HEK293 (cell line): ENCODE results near the gene PROB1.

Experiments used
- HOXA7 ChIP-seq: sonication (generic); formaldehyde crosslinking; IDR thresholded peaks from 2 replicates; pipeline ENCODE4 v1.8.1; 2022; ENCODE audit warnings: missing genetic modification reagents, borderline replicate concordance
- OSR2 ChIP-seq: fragments of 450-650 bp; formaldehyde crosslinking; IDR thresholded peaks from 2 replicates; pipeline ENCODE4 v1.5.1; 2016; ENCODE audit warnings: missing biosample characterization, missing genetic modification characterization
- OVOL3 ChIP-seq: fragments of 450-650 bp; formaldehyde crosslinking; IDR thresholded peaks from 2 replicates; pipeline ENCODE4 v1.5.1; 2016; ENCODE audit warnings: missing biosample characterization, missing genetic modification characterization
- ZBTB20 ChIP-seq: fragments of 450-650 bp; formaldehyde crosslinking; IDR thresholded peaks from 2 replicates; pipeline ENCODE4 v1.5.1; 2016; ENCODE audit warnings: missing biosample characterization, missing genetic modification characterization
- ZFP37 ChIP-seq: fragments of 450-650 bp; formaldehyde crosslinking; IDR thresholded peaks from 2 replicates; pipeline ENCODE4 v1.5.1; 2016; ENCODE audit warnings: missing biosample characterization, missing genetic modification characterization
- ZNF2 ChIP-seq: fragments of 450-650 bp; formaldehyde crosslinking; IDR thresholded peaks from 2 replicates; pipeline ENCODE4 v1.5.1; 2016; ENCODE audit warnings: missing biosample characterization, missing genetic modification characterization
- ZNF223 ChIP-seq: fragments of 450-650 bp; formaldehyde crosslinking; IDR thresholded peaks from 2 replicates; pipeline ENCODE4 v1.5.1; 2016; ENCODE audit warnings: missing biosample characterization, missing genetic modification characterization
- ZNF239 ChIP-seq: fragments of 450-650 bp; formaldehyde crosslinking; IDR thresholded peaks from 2 replicates; pipeline ENCODE4 v1.5.1; 2016; ENCODE audit warnings: missing biosample characterization, missing genetic modification characterization
- ZNF274 ChIP-seq, 2 experiments: fragments of 200-500 bp in 1 of 2; fragments of 450-650 bp in 1 of 2; sonication (Bioruptor generic) in 1 of 2; formaldehyde crosslinking in 1 of 2; IDR thresholded peaks; 2 replicates each; pipeline versions ENCODE4 v1.5.1 to v1.6.1; 2014 to 2016; ENCODE audit warnings: borderline replicate concordance in 1 of 2, inconsistent platforms in 1 of 2, low read length in 1 of 2, missing biosample characterization in 1 of 2, missing genetic modification characterization in 1 of 2
- ZNF311 ChIP-seq: fragments of 450-650 bp; formaldehyde crosslinking; IDR thresholded peaks from 2 replicates; pipeline ENCODE4 v1.5.1; 2017; ENCODE audit warnings: missing biosample characterization, missing genetic modification characterization, borderline replicate concordance
- ZNF324 ChIP-seq: fragments of 450-650 bp; formaldehyde crosslinking; IDR thresholded peaks from 2 replicates; pipeline ENCODE4 v1.5.1; 2016; ENCODE audit warnings: missing biosample characterization, missing genetic modification characterization
- ZNF391 ChIP-seq: fragments of 450-650 bp; formaldehyde crosslinking; IDR thresholded peaks from 2 replicates; pipeline ENCODE4 v1.5.1; 2016; ENCODE audit warnings: low read depth, missing biosample characterization, missing genetic modification characterization, borderline replicate concordance
- ZNF501 ChIP-seq: fragments of 450-650 bp; formaldehyde crosslinking; IDR thresholded peaks from 2 replicates; pipeline ENCODE4 v1.5.1; 2016; ENCODE audit warnings: missing biosample characterization, missing genetic modification characterization
- ZNF529 ChIP-seq: fragments of 450-650 bp; formaldehyde crosslinking; IDR thresholded peaks from 2 replicates; pipeline ENCODE4 v1.5.1; 2017; ENCODE audit warnings: missing genetic modification characterization, missing biosample characterization; ENCODE audit not compliant: insufficient replicate concordance
- ZNF571 ChIP-seq: fragments of 450-650 bp; formaldehyde crosslinking; IDR thresholded peaks from 2 replicates; pipeline ENCODE4 v1.5.0; 2017; ENCODE audit warnings: missing biosample characterization, missing genetic modification characterization
- ZNF585B ChIP-seq: fragments of 450-650 bp; formaldehyde crosslinking; IDR thresholded peaks from 2 replicates; pipeline ENCODE4 v1.5.1; 2016; ENCODE audit warnings: missing biosample characterization, missing genetic modification characterization
- ZNF621 ChIP-seq: fragments of 450-650 bp; formaldehyde crosslinking; IDR thresholded peaks from 2 replicates; pipeline ENCODE4 v1.5.1; 2017; ENCODE audit warnings: missing biosample characterization, missing genetic modification characterization
- ZNF623 ChIP-seq: fragments of 450-650 bp; formaldehyde crosslinking; IDR thresholded peaks from 2 replicates; pipeline ENCODE4 v1.5.1; 2016; ENCODE audit warnings: missing biosample characterization, missing genetic modification characterization
- ZNF629 ChIP-seq: fragments of 450-650 bp; formaldehyde crosslinking; IDR thresholded peaks from 2 replicates; pipeline ENCODE4 v1.5.1; 2017; ENCODE audit warnings: missing biosample characterization, missing genetic modification characterization
- ZNF658 ChIP-seq: fragments of 450-650 bp; formaldehyde crosslinking; IDR thresholded peaks from 2 replicates; pipeline ENCODE4; 2016; ENCODE audit warnings: missing biosample characterization, missing genetic modification characterization
- ZNF785 ChIP-seq: fragments of 450-650 bp; formaldehyde crosslinking; IDR thresholded peaks from 2 replicates; pipeline ENCODE4 v1.5.1; 2016; ENCODE audit warnings: missing biosample characterization, missing genetic modification characterization
- ZNF791 ChIP-seq: fragments of 450-650 bp; formaldehyde crosslinking; IDR thresholded peaks from 2 replicates; pipeline ENCODE4 v1.5.1; 2016; ENCODE audit warnings: missing biosample characterization, missing genetic modification characterization
- TF ChIP-seq, protein P1 (sequence below): fragments of 450-650 bp; IDR thresholded peaks from 2 replicates; pipeline ENCODE4 v1.5.1; 2018; ENCODE audit warnings: missing biosample characterization, mild to moderate bottlenecking, missing genetic modification characterization
- TF ChIP-seq, protein P2 (sequence below): fragments of 450-650 bp; formaldehyde crosslinking; IDR thresholded peaks from 2 replicates; pipeline ENCODE4; 2016; ENCODE audit warnings: missing biosample characterization, missing genetic modification characterization
- TF ChIP-seq, protein P3 (sequence below): fragments of 450-650 bp; formaldehyde crosslinking; conservative IDR thresholded peaks from 2 replicates; pipeline ENCODE4 v1.5.1; 2016; ENCODE audit warnings: low read depth, missing biosample characterization, missing genetic modification characterization
- TF ChIP-seq, protein P4 (sequence below): fragments of 450-650 bp; formaldehyde crosslinking; IDR thresholded peaks from 2 replicates; pipeline ENCODE4 v1.5.1; 2017; ENCODE audit warnings: missing biosample characterization, missing genetic modification characterization
- TF ChIP-seq, protein P5 (sequence below): fragments of 450-650 bp; formaldehyde crosslinking; IDR thresholded peaks from 2 replicates; pipeline ENCODE4 v1.5.1; 2016; ENCODE audit warnings: missing biosample characterization, missing genetic modification characterization

Gene PROB1

DNA sequence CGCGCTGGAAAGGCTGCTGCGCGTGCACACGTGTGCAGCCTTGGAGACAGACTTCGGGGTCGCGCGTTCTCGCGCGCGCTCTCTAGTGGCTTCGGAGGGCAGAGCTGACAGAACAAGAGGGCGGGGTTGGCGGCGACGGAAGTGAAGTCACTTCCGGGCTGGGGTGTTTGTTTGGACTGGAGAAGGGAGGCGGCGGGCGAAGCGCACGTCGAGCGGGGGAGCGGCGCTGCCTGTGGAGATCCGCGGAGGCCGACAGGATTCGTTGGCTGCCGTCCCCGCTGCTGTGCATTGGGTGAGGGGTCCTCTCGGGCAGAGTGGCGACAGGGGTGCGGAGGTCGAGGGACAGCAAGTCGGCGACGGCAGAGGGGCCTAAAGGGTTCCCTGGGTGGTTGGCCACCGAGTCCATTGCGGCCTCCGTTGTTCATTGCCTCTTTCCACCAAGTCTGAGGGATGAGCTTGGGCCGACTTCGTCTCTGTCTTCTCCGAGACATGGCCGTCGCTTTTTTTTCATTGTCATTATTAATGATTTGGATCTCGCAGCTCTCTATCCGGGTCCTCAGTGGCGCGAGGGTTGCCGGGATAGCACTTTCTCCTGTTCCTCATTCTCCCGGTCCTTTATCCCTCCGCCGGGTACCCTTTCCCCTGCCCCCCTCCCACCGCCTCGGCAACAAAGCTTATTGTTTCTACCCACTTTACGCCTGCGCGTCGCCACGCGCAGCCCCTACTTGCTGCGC lies 53.0 kb downstream of the PROB1 start, which contains the start of gene PAIP2 (continued):
- TF ChIP-seq, protein P1, sequence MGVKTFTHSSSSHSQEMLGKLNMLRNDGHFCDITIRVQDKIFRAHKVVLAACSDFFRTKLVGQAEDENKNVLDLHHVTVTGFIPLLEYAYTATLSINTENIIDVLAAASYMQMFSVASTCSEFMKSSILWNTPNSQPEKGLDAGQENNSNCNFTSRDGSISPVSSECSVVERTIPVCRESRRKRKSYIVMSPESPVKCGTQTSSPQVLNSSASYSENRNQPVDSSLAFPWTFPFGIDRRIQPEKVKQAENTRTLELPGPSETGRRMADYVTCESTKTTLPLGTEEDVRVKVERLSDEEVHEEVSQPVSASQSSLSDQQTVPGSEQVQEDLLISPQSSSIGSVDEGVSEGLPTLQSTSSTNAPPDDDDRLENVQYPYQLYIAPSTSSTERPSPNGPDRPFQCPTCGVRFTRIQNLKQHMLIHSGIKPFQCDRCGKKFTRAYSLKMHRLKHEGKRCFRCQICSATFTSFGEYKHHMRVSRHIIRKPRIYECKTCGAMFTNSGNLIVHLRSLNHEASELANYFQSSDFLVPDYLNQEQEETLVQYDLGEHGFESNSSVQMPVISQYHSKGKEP (tag by site-specific recombination) = peak; percentile 49; the same call in 1 of the 2 replicates
- TF ChIP-seq, protein P2, sequence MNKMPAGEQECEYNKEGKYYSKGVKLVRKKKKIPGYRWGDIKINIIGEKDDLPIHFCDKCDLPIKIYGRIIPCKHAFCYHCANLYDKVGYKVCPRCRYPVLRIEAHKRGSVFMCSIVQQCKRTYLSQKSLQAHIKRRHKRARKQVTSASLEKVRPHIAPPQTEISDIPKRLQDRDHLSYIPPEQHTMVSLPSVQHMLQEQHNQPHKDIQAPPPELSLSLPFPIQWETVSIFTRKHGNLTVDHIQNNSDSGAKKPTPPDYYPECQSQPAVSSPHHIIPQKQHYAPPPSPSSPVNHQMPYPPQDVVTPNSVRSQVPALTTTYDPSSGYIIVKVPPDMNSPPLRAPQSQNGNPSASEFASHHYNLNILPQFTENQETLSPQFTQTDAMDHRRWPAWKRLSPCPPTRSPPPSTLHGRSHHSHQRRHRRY (tag by site-specific recombination) = 0 out of 2 replicates have a peak, but pooled peaks have one; percentile 82
- TF ChIP-seq ZNF274 (IDR thresholded peaks at IDR 0.05; ENCODE audit: low read length) = no peak
- TF ChIP-seq ZNF274 (tag by site-specific recombination; IDR thresholded peaks at IDR 0.05; ENCODE audit: borderline replicate concordance) = no peak
- TF ChIP-seq ZBTB20 = peak; percentile 94
- TF ChIP-seq ZNF621 (tag by site-specific recombination) = no peak
- peak; percentile 95 for TF ChIP-seq ZNF391 (tag by site-specific recombination)
- TF ChIP-seq ZNF2 (tag by site-specific recombination) = peak; percentile 98
- TF ChIP-seq, protein P3, sequence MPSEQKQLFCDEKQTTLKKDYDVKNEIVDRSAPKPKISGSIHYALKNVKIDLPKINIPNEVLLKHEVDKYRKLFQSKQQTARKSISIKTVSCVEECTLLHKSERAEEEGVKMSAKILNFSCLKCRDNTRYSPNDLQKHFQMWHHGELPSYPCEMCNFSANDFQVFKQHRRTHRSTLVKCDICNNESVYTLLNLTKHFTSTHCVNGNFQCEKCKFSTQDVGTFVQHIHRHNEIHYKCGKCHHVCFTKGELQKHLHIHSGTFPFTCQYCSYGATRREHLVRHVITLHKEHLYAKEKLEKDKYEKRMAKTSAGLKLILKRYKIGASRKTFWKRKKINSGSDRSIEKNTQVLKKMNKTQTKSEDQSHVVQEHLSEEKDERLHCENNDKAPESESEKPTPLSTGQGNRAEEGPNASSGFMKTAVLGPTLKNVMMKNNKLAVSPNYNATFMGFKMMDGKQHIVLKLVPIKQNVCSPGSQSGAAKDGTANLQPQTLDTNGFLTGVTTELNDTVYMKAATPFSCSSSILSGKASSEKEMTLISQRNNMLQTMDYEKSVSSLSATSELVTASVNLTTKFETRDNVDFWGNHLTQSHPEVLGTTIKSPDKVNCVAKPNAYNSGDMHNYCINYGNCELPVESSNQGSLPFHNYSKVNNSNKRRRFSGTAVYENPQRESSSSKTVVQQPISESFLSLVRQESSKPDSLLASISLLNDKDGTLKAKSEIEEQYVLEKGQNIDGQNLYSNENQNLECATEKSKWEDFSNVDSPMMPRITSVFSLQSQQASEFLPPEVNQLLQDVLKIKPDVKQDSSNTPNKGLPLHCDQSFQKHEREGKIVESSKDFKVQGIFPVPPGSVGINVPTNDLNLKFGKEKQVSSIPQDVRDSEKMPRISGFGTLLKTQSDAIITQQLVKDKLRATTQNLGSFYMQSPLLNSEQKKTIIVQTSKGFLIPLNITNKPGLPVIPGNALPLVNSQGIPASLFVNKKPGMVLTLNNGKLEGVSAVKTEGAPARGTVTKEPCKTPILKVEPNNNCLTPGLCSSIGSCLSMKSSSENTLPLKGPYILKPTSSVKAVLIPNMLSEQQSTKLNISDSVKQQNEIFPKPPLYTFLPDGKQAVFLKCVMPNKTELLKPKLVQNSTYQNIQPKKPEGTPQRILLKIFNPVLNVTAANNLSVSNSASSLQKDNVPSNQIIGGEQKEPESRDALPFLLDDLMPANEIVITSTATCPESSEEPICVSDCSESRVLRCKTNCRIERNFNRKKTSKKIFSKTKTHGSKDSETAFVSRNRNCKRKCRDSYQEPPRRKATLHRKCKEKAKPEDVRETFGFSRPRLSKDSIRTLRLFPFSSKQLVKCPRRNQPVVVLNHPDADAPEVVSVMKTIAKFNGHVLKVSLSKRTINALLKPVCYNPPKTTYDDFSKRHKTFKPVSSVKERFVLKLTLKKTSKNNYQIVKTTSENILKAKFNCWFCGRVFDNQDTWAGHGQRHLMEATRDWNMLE (tag by site-specific recombination) = peak; percentile 67
- peak; percentile 95 for TF ChIP-seq ZFP37 (tag by site-specific recombination)
- no peak for TF ChIP-seq HOXA7 (CRISPR knock-in tag)
- TF ChIP-seq, protein P4, sequence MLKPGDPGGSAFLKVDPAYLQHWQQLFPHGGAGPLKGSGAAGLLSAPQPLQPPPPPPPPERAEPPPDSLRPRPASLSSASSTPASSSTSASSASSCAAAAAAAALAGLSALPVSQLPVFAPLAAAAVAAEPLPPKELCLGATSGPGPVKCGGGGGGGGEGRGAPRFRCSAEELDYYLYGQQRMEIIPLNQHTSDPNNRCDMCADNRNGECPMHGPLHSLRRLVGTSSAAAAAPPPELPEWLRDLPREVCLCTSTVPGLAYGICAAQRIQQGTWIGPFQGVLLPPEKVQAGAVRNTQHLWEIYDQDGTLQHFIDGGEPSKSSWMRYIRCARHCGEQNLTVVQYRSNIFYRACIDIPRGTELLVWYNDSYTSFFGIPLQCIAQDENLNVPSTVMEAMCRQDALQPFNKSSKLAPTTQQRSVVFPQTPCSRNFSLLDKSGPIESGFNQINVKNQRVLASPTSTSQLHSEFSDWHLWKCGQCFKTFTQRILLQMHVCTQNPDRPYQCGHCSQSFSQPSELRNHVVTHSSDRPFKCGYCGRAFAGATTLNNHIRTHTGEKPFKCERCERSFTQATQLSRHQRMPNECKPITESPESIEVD (tag by site-specific recombination) = no peak; the same call in 1 of the 2 replicates
- TF ChIP-seq ZNF324 (tag by site-specific recombination) = peak; percentile 99
- peak; percentile 84; the same call in 1 of the 2 replicates for TF ChIP-seq ZNF239 (tag by site-specific recombination)
- TF ChIP-seq, protein P5, sequence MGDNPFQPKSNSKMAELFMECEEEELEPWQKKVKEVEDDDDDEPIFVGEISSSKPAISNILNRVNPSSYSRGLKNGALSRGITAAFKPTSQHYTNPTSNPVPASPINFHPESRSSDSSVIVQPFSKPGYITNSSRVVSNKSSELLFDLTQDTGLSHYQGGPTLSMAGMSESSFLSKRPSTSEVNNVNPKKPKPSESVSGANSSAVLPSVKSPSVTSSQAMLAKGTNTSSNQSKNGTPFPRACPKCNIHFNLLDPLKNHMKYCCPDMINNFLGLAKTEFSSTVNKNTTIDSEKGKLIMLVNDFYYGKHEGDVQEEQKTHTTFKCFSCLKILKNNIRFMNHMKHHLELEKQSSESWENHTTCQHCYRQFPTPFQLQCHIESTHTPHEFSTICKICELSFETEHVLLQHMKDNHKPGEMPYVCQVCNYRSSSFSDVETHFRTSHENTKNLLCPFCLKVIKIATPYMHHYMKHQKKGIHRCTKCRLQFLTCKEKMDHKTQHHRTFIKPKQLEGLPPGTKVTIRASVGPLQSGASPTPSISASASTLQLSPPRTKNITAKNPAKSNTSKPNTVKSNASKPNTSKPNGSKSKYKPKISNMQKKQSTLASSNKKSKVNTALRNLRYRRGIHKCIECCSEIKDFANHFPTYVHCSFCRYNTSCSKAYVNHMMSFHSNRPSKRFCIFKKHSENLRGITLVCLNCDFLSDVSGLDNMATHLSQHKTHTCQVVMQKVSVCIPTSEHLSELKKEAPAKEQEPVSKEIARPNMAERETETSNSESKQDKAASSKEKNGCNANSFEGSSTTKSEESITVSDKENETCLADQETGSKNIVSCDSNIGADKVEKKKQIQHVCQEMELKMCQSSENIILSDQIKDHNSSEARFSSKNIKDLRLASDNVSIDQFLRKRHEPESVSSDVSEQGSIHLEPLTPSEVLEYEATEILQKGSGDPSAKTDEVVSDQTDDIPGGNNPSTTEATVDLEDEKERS (tag by site-specific recombination) = peak; percentile 90
- no peak for TF ChIP-seq ZNF311
- TF ChIP-seq OVOL3 = peak; percentile 88
- TF ChIP-seq ZNF501 (tag by site-specific recombination) = peak; percentile 100
- peak; percentile 48; the same call in 1 of the 2 replicates for TF ChIP-seq OSR2 (tag by site-specific recombination)
- 0 out of 2 replicates have a peak, but pooled peaks have one; percentile 27 for TF ChIP-seq ZNF658
- TF ChIP-seq ZNF785 = peak; percentile 90
- no peak for TF ChIP-seq ZNF571 (tag by site-specific recombination)
- peak; percentile 92 for TF ChIP-seq ZNF629
- TF ChIP-seq ZNF791 = peak; percentile 76; the same call in 1 of the 2 replicates
- peak; percentile 31; the same call in 1 of the 2 replicates for TF ChIP-seq ZNF623 (tag by site-specific recombination)
- TF ChIP-seq ZNF585B (tag by site-specific recombination) = 0 out of 2 replicates have a peak, but pooled peaks have one; percentile 28
- TF ChIP-seq ZNF223 (tag by site-specific recombination) = peak; percentile 71; the same call in 1 of the 2 replicates
- TF ChIP-seq ZNF529 = no peak
